Spleen (tissue), 11 donors: ENCODE data around the gene NUDT9. TPM values are rescaled to one million over a fixed set of nuclear protein-coding genes. Genes with fewer than 3 reads are reported as not detected.
A peak's percentile ranks its signal among the peaks of the same experiment; 100 is the strongest.

Experiments
- DNase-seq: peaks from one replicate; pipeline ENCODE4 v3.0.0-alpha.2; 2020
- H3K27ac ChIP-seq, 8 donors: fragments of 200-600 bp; sonication (generic) in 7 of 8; 1 replicate in 4 of 8; 2 replicates in 4 of 8; pipeline versions ENCODE4 v1.5.0 to v1.8.0; 2016 to 2021; ENCODE audit warnings: inconsistent platforms in 4 of 8, mild to moderate bottlenecking in 4 of 8, moderate library complexity in 1 of 8
- H3K27me3 ChIP-seq, 7 donors: fragments of 200-600 bp; sonication (generic) in 6 of 7; replicated peaks in 1 of 7; 1 replicate in 4 of 7; 2 replicates in 3 of 7; pipeline versions ENCODE4 v1.5.0 to v1.8.0; 2016 to 2021; ENCODE audit warnings: inconsistent platforms in 3 of 7, mild to moderate bottlenecking in 1 of 7
- H3K36me3 ChIP-seq, 6 donors: fragments of 200-600 bp; sonication (generic) in 5 of 6; 1 replicate in 4 of 6; 2 replicates in 2 of 6; pipeline versions ENCODE4 v1.5.0 to v1.8.0; 2016 to 2021; ENCODE audit warnings: inconsistent platforms in 2 of 6
- H3K4me1 ChIP-seq, 6 donors: fragments of 200-600 bp; sonication (generic) in 5 of 6; 1 replicate in 3 of 6; 2 replicates in 3 of 6; pipeline versions ENCODE4 v1.5.0 to v1.8.0; 2016 to 2021; ENCODE audit warnings: inconsistent platforms in 3 of 6
- H3K4me3 ChIP-seq, 8 donors: fragments of 200-600 bp; sonication (generic) in 7 of 8; 1 replicate in 4 of 8; 2 replicates in 4 of 8; pipeline versions ENCODE4 v1.5.0 to v1.8.0; 2016 to 2021; ENCODE audit warnings: inconsistent platforms in 4 of 8, mild to moderate bottlenecking in 4 of 8, moderate library complexity in 2 of 8
- H3K9me3 ChIP-seq, 8 donors: fragments of 200-600 bp; sonication (generic) in 7 of 8; 1 replicate in 4 of 8; 2 replicates in 4 of 8; pipeline versions ENCODE4 v1.5.0 to v1.8.0; 2016 to 2021; ENCODE audit warnings: inconsistent platforms in 4 of 8
- POLR2A ChIP-seq, 3 donors: fragments of 450-650 bp; IDR thresholded peaks; one replicate each; pipeline ENCODE4 v1.5.1; 2017; ENCODE audit warnings: antibody characterized with exemption in 3 of 3, mild to moderate bottlenecking in 1 of 3
- POLR2AphosphoS5 ChIP-seq, 3 donors: sonication (generic); formaldehyde crosslinking; IDR thresholded peaks; one replicate each; pipeline ENCODE4 v1.5.1; 2017; ENCODE audit warnings: antibody characterized with exemption in 3 of 3
- WGBS, 5 donors: extraction: QIAGEN DNeasy Blood & Tissue Kit in 3 of 5; methylation state at CpG; one replicate each; pipeline versions ENCODE4 v1.1.5 to v1.1.7; 2013 to 2018; 5-methylcytosine and 5-hydroxymethylcytosine counted together
- intact Hi-C: fragments of 100-400 bp; cut with DNase I; formaldehyde crosslinking; loops from one replicate; pipeline ENCODE4 v1.15.0; 2023; ENCODE audit warnings: low total_unique reads
- polyA plus RNA-seq, 3 donors: library from polyadenylated mRNA; stranded (reverse); fragments of 200-250 nt; gene quantifications; one replicate each; pipeline ENCODE4 v1.2.1, GENCODE V29; 2013
- total RNA-seq, 7 donors: library from RNA; depleted of rRNA in 3 of 7; stranded (reverse); fragments of >200 nt in 3 of 7; fragmentation: NEBNext Ultra II Directional in 4 of 7; extraction: Animal tissue kit (Norgen Biotek cat#: 25700) in 4 of 7; gene quantifications; one replicate each; pipeline versions ENCODE4 v1.1.0 to v1.2.1, GENCODE V29; 2016 to 2021
- TF ChIP-seq, protein P1 (sequence below), 11 experiments: fragments of 200-600 bp in 7 of 11; fragments of 450-650 bp in 4 of 11; sonication (generic) in 4 of 11; IDR thresholded peaks in 8 of 11; conservative IDR thresholded peaks in 3 of 11; 1 replicate in 7 of 11; 2 replicates in 4 of 11; pipeline versions ENCODE4 v1.4.0 to v1.8.0; 2016 to 2021; ENCODE audit warnings: antibody characterized with exemption in 11 of 11, inconsistent platforms in 4 of 11, mild to moderate bottlenecking in 1 of 11
- donor health status: healthy with polysubstance abuse.
- donor health status: DM: no; HTN: no; CAD: no; lungs with moderate emphysema.
- donor health status: DM: no; HTN: no; CAD: no.
- donor health status: Bipolar disorder and iron deficiency.
- donor health status: healthy.
- donor health status: DM: no; HTN: no; CAD: no.
- donor health status: DM: yes; HTN: yes; CAD: no.

NUDT9 gene
- total and polyA plus RNA-seq, 10 donors: 14.9 to 23.7 (median 20.5) TPM

DNA sequence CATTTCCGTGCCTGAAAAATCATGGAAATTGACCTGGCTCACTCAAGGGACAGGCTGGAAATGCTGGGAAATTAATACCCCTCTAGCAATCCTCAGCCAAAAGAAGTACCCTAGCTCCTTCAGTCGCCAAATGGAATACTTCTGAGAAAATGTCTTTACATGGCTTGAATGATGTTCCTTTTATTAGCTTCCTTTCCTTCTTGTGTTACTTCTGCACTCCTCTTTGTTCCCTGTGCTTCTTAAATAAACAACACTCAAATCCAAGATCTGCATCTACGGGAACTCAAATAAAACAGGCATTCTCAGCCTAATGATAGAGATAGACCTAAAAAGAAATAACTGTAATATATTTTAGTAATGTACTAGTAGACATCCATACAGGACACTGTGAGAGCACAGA is 70.7 kb downstream of the NUDT9 start:
- peaks cover 0 to 18% (median 3%) of the 10 kb centered on the region in 6 donors for H3K36me3 ChIP-seq
- intact Hi-C loops: no loop called here
- H3K4me3 ChIP-seq: no peak overlapping the region
- H3K27me3 ChIP-seq: no peaks in the 10 kb centered on the region
- peaks cover 2 to 15% (median 6%) of the 10 kb centered on the region in 6 donors for H3K4me1 ChIP-seq
- peaks cover 0 to 10% (median 3%) of the 10 kb centered on the region in 8 donors for H3K9me3 ChIP-seq
- WGBS, 5 donors: 76 to 87% (median 81%) methylated on average over 3 of the region's 3 CpGs
- no peak for DNase-seq
- peak overlapping the region in 3 of 8 donors; percentile 5 to 29 (median 28) for H3K27ac ChIP-seq
- TF ChIP-seq POLR2AphosphoS5 (IDR thresholded peaks at IDR 0.05) (no peak), POLR2A (IDR thresholded peaks at IDR 0.05) (no peak)
- TF ChIP-seq, protein P1, sequence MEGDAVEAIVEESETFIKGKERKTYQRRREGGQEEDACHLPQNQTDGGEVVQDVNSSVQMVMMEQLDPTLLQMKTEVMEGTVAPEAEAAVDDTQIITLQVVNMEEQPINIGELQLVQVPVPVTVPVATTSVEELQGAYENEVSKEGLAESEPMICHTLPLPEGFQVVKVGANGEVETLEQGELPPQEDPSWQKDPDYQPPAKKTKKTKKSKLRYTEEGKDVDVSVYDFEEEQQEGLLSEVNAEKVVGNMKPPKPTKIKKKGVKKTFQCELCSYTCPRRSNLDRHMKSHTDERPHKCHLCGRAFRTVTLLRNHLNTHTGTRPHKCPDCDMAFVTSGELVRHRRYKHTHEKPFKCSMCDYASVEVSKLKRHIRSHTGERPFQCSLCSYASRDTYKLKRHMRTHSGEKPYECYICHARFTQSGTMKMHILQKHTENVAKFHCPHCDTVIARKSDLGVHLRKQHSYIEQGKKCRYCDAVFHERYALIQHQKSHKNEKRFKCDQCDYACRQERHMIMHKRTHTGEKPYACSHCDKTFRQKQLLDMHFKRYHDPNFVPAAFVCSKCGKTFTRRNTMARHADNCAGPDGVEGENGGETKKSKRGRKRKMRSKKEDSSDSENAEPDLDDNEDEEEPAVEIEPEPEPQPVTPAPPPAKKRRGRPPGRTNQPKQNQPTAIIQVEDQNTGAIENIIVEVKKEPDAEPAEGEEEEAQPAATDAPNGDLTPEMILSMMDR (IDR thresholded peaks at IDR 0.05 in 8 of 11, conservative IDR thresholded peaks at IDR 0.05 in 3 of 11): no peak

DNA sequence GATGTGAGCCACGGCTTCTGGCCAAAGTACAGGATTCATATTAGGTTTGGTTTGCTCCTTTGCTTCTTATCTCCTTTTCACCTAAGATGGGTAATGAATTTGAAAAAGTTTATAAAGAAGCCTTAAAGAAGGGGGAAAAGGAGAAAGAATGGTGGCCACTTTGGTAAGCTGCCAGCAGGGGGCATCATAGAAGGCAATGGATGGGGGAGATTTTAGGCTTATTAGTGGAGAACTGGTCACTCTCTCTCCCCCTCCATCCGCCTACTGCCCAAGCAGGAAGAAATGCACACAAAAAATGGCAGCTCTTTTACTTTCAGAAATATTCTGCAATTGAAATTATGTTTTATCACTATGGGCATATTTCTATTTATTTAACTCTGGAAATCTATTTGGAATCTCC is 74.8 kb downstream of the NUDT9 start:
- Histone ChIP-seq H3K27me3 (no peaks in the 10 kb centered on the region), H3K4me1 (peaks cover 0 to 25% (median 7%) of the 10 kb centered on the region in 6 donors), H3K27ac (peak overlapping the region in 1 of 8 donors; percentile 5), H3K36me3 (peaks cover 0 to 3% (median 0%) of the 10 kb centered on the region in 6 donors), H3K4me3 (no peak overlapping the region), H3K9me3 (no peaks in the 10 kb centered on the region)
- TF ChIP-seq POLR2A (IDR thresholded peaks at IDR 0.05) (no peak), POLR2AphosphoS5 (IDR thresholded peaks at IDR 0.05) (no peak)
- TF ChIP-seq, protein P1 (IDR thresholded peaks at IDR 0.05 in 8 of 11, conservative IDR thresholded peaks at IDR 0.05 in 3 of 11): peak in 5 of 11 experiments; percentile 8 to 36 (median 33)
- WGBS, 5 donors: 87 to 95% (median 88%) methylated on average over 2 of the region's 2 CpGs
- intact Hi-C loops: no loop called here
- no peak for DNase-seq

DNA sequence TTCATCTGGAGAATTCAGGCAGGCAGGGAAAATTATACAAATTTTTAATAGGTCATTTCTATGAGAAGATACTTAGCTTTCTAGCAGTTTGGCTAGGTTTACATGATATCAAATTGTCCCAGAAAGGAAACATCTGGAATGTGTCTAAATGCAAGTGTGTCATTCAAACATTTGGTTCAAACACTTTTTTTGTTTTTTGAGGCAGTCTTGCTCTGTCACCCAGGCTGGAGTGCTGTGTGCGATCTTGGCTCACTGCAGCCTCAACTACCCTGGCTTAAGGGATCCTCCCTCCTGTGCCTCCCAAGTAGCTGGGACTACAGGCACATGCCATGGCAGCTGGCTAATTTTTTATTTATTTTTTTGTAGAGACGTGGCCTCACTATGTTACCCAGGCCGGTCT is 75.2 kb downstream of the NUDT9 start:
- peak overlapping the region in 6 of 8 donors; percentile 0 to 57 (median 18) for H3K27ac ChIP-seq
- peaks cover 0 to 22% (median 8%) of the 10 kb centered on the region in 6 donors for H3K4me1 ChIP-seq
- WGBS, 5 donors: 79 to 93% (median 86%) methylated on average over 3 of the region's 3 CpGs
- DNase-seq: no peak
- no peaks in the 10 kb centered on the region for H3K27me3 ChIP-seq
- intact Hi-C loops: no loop called here
- no peaks in the 10 kb centered on the region for H3K9me3 ChIP-seq
- no peak overlapping the region for H3K4me3 ChIP-seq
- TF ChIP-seq, protein P1 (IDR thresholded peaks at IDR 0.05 in 8 of 11, conservative IDR thresholded peaks at IDR 0.05 in 3 of 11): no peak
- TF ChIP-seq POLR2A (IDR thresholded peaks at IDR 0.05) (no peak), POLR2AphosphoS5 (IDR thresholded peaks at IDR 0.05) (no peak)
- peaks cover 0 to 3% (median 0%) of the 10 kb centered on the region in 6 donors for H3K36me3 ChIP-seq

DNA sequence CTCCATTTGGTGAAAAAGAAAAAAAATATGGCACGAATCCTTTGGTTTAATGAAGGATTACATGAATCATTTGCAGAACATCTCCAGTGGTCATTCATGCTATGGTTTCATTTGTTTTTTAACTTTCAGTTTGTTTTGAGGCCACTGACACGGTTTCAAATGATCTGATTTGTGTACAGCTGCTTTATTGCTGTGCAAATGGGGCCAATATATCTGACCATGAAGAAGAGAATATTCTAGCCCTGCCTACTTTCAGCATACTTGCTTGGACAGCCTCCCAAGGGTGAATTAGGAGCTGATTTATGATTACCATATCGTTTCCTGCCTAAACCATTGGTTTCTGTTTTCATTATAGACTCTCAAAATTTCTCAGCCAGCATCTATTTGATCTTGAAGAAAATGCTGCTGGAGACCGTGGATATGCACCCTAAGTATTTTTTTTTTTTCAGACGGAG is 76.1 kb downstream of the NUDT9 start:
- no peaks in the 10 kb centered on the region for H3K27me3 ChIP-seq
- DNase-seq: no peak
- peaks cover 0 to 25% (median 9%) of the 10 kb centered on the region in 6 donors for H3K4me1 ChIP-seq
- peaks cover 0 to 2% (median 0%) of the 10 kb centered on the region in 6 donors for H3K36me3 ChIP-seq
- H3K27ac ChIP-seq: peak overlapping the region in 5 of 8 donors; percentile 9 to 57 (median 28)
- TF ChIP-seq, protein P1 (IDR thresholded peaks at IDR 0.05 in 8 of 11, conservative IDR thresholded peaks at IDR 0.05 in 3 of 11): no peak
- no peak for TF ChIP-seq POLR2A (IDR thresholded peaks at IDR 0.05)
- no peak overlapping the region for H3K4me3 ChIP-seq
- 31 to 44% (median 33%) methylated on average over 5 of the region's 5 CpGs for WGBS, 5 donors
- no peaks in the 10 kb centered on the region for H3K9me3 ChIP-seq
- intact Hi-C loops: no loop called here
